GM12875 (cell line): ENCODE results near the gene AFAP1.

Experiments
- H3K4me3 ChIP-seq: one replicate; pipeline ENCODE4 v1.5.1; 2011; ENCODE audit warnings: low read depth, low read length, control low read depth
- TF ChIP-seq, protein P1 (sequence below): IDR thresholded peaks from 2 replicates; pipeline ENCODE4 v1.5.1; 2011; ENCODE audit warnings: low read depth, mild to moderate bottlenecking, control low read depth, inconsistent platforms, low read length, moderate library complexity, borderline replicate concordance; ENCODE audit not compliant: insufficient read depth

AFAP1 gene

DNA sequence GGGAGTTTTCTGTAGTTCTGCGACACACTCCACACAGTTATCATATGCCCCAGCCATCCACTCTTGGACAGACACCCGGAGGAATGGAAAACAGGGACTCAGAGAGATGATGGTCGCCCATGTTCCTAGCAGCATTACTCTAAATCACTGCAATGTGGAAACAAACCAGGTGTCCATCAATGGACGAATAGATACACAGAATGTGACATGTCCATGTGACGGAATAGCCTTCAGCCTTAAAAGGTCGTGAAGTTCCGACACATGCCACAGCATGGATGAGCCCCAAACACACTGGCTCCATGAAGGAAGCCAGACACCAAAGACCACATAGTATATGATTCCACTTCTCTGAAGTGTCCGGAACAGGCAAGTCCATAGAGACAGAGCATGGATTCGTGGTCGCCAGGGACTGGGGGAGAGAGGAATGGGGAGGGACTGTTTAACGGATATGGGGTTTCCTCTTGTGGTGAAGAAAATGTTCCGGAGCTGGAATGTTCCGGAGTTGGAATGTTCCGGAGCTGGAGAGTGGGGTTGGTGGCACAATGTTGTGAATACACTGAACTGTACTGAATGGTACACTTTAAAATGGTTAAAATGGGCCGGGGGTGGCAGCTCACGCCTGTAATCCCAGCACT is 28.7 kb upstream of the AFAP1 start:
- H3K4me3 ChIP-seq: no peak overlapping the region
- TF ChIP-seq, protein P1, sequence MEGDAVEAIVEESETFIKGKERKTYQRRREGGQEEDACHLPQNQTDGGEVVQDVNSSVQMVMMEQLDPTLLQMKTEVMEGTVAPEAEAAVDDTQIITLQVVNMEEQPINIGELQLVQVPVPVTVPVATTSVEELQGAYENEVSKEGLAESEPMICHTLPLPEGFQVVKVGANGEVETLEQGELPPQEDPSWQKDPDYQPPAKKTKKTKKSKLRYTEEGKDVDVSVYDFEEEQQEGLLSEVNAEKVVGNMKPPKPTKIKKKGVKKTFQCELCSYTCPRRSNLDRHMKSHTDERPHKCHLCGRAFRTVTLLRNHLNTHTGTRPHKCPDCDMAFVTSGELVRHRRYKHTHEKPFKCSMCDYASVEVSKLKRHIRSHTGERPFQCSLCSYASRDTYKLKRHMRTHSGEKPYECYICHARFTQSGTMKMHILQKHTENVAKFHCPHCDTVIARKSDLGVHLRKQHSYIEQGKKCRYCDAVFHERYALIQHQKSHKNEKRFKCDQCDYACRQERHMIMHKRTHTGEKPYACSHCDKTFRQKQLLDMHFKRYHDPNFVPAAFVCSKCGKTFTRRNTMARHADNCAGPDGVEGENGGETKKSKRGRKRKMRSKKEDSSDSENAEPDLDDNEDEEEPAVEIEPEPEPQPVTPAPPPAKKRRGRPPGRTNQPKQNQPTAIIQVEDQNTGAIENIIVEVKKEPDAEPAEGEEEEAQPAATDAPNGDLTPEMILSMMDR: no peak

DNA sequence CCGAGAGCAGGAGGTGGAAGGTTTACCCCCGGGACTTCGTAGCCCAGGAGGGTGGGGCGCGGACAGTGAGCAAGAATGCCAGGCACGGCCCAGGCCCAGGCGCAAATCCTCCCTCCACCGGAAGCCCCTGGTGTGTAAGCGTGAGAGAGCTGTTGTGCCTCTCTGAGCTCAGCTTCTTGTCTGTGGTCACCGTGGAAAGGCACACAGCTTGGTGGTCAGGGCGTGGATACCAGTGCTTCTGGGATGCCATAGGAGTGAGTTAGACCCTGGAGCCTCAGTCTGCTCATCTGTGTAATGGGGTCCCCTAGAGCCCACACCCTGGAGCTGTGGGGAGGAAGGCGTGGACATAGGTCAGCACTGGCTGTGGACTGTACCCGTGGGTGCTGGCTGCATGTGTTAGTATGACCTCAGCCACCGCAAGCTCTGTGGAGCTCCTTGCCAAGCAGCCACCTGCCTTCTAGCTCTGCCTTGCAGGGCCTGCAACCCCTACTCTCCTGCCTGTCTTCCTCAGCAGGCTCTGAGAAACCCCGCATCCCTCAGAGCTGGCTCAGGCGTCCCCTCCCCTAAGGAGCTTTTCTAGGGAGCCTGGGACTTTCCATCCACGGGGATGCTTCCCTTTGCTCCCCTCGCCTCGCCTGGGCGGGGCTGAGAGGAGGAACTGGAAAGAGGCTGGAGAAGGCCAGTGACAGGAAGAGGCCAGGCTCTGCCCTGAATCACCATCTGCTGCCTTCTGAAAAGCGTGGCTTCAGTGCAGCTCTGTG is 28.0 kb upstream of the AFAP1 start:
- H3K4me3 ChIP-seq: no peak overlapping the region
- TF ChIP-seq, protein P1: no peak

DNA sequence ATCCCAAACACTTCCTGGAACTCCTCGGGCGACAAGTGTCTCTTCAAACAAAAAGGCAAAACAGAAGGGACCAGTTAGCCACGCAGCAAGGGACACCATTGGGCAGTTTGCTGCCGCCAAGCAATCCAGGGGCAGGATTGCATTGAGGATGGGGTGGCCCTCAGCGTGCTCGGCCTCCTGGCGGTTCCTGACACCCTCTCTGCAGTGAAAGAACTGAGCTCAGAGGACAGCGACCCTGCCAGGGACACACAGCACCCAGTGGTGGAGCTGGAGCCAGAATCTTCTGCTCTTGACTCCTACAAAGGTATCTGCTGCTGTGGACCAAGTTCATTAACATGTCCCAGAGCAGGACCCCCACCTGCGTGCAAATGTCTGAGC is 27.4 kb upstream of the AFAP1 start:
- TF ChIP-seq, protein P1: no peak
- H3K4me3 ChIP-seq: no peak overlapping the region

DNA sequence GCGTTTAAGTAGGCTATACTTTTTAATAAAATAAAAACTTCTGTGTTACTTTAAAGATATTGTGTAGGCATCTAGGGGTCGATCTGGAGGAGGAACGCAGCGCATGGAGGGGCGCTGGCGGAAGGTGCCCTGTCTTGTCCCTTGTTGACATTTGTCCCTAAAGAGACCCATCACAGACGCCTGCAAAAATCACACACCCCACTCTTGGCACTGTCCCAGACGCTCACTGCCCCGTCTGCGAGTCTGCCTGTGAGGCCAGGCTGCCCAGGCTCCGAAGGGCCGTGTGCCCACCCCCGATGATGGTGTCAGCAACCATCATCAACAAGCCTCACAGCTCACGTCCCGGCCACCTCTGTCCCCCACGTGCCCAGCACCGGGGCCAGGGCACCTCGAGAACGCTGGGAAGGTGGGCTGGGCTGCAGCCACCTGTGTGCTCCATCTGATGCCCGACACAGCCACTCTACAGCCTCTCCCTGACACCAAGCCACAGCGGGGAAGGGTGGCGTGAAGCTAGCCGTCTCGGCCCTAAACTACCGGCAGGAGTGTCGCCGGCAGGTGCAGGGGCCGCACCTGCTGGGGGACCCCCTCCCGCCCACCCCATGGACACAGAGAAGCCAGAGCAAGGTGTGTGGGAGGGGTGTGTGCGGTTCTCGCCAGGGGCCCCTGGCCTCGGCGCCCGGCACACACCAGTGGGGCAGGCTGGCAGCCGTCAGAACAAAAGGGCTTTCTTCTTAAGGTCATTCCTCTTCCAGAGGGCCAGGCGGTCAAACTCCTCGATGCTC is 26.8 kb upstream of the AFAP1 start:
- H3K4me3 ChIP-seq: no peak overlapping the region
- TF ChIP-seq, protein P1: no peak

DNA sequence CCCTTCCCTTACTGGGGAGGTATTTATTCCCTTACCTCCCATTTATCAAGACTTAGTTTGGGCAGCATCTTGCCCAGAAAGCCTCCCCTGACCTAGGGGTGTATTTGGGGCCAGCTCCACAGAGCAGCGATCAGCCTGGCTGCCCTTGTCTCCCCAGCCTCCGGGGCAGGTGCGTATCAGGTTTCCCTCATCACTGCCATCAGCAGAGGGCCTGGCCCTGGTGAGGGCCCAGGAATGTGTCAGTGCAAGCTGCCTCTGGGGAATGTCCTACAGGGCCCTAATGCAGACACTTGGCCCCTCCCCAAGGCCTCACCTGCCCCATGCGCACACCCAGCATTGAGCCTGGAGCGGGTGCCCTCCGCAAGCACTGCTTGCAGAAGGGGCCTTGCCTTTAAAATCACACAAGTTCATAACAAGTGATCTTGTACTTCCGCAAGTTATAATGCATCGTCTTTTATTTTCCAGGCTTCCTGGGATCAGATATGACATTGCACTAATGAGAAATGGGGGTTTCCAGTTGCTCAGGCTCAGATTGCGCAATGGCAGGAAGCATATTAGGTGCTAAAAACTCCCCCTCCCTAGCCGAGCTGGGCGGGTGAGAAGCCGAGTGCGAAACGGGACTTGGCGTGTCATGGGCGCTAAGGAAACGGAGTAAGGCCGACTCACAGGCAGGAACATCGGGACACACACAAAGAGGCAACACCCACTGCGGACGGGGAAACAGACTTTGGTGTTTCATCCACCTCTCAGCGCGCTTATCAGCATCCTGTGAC is 25.4 kb upstream of the AFAP1 start:
- TF ChIP-seq, protein P1: no peak
- H3K4me3 ChIP-seq: no peak overlapping the region

DNA sequence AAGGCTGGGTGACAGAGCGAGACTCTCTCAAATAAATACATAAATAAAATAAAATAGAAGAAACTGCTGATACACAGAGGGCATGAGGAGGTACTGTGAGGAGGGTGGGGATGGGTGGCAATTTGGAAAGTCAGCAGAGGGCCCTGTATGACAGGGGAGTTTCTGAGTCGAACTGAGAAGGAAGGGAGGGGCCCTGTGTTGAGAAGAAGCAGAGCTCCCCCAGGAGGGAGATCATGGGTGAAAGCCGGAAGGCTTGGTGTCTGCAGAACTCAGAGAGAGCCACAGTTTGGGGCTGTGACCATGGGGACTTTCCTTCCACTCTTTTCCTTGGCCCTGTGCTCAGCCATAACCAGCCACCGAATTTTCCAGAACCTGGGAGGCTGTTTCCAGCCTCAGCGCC is 24.8 kb upstream of the AFAP1 start:
- TF ChIP-seq, protein P1: no peak
- no peak overlapping the region for H3K4me3 ChIP-seq
